CD4-positive, alpha-beta T cell treated with Interleukin-4 for 1 hour (primary cell): ENCODE results near the gene TEX101.
A peak's percentile ranks its signal among the peaks of the same experiment; 100 is the strongest.
"Not testable (repeated sequence)": the region's sequence is repeated elsewhere in the genome, so short reads cannot be mapped to it uniquely, and the experiment has no call there.

Experiments used
- DNase-seq, 2 donors: peaks; one replicate each; pipeline ENCODE4 v3.0.0-alpha.2; 2020 to 2022

The TEX101 gene

GRCh38 chr19:43422000-43422688 is 7.5 kb downstream of the TEX101 start:
- DNase-seq, result no peak

GRCh38 chr19:43422689-43423066 is 8.0 kb downstream of the TEX101 start:
- no peak for DNase-seq

- no peak for DNase-seq
Measured at GRCh38 chr19:43423779-43424178, 9.1 kb downstream of the TEX101 start.

- DNase-seq, result no peak
Measured at GRCh38 chr19:43425567-43426392, 11.1 kb downstream of the TEX101 start.

GRCh38 chr19:43429395-43429794 is 14.7 kb downstream of the TEX101 start:
- DNase-seq, result no peak

- DNase-seq, result no peak
Measured at GRCh38 chr19:43430142-43430710, 15.5 kb downstream of the TEX101 start.

- no peak for DNase-seq
Measured at GRCh38 chr19:43430976-43431375, 16.3 kb downstream of the TEX101 start.

- DNase-seq, result no peak
Measured at GRCh38 chr19:43433358-43433673, 18.6 kb downstream of the TEX101 start.

GRCh38 chr19:43433689-43434088 is 19.0 kb downstream of the TEX101 start:
- DNase-seq, result no peak

GRCh38 chr19:43435775-43436174 is 21.1 kb downstream of the TEX101 start:
- DNase-seq, result no peak

GRCh38 chr19:43437284-43437683 is 22.6 kb downstream of the TEX101 start:
- DNase-seq, result peak in 1 of 2 donors; percentile 34

GRCh38 chr19:43437712-43438111 is 23.0 kb downstream of the TEX101 start:
- no peak for DNase-seq

GRCh38 chr19:43438291-43439031 is 23.8 kb downstream of the TEX101 start:
- no peak for DNase-seq

GRCh38 chr19:43439032-43439708 is 24.5 kb downstream of the TEX101 start:
- DNase-seq, result peak; percentile 79 to 89

- no peak for DNase-seq
Measured at GRCh38 chr19:43439709-43440063, 25.0 kb downstream of the TEX101 start.

- DNase-seq, result no peak
Measured at GRCh38 chr19:43441716-43442115, 27.0 kb downstream of the TEX101 start.

GRCh38 chr19:43444091-43444490 is 29.4 kb downstream of the TEX101 start:
- not testable (repeated sequence) for DNase-seq

GRCh38 chr19:43444531-43445287 is 30.0 kb downstream of the TEX101 start:
- no peak for DNase-seq

GRCh38 chr19:43445426-43445825 is 30.7 kb downstream of the TEX101 start:
- DNase-seq, result no peak

- DNase-seq, result peak; percentile 82 to 83
Measured at GRCh38 chr19:43446746-43447489, 32.2 kb downstream of the TEX101 start.

GRCh38 chr19:43447655-43448054 is 33.0 kb downstream of the TEX101 start:
- DNase-seq, result no peak
